Measurements from ENCODE around the gene ZNF442.

- peak; percentile 30 to 68 (median 54) for TF ChIP-seq CTCF (IDR thresholded peaks at IDR 0.05)
- peak; percentile 94 for TF ChIP-seq POLR2A (IDR thresholded peaks at IDR 0.05)
Observed at GRCh38 chr19:12365236-12366162, at the start of gene ZNF442.
